HFF-Myc (cell line): Measurements from ENCODE around the gene YBEY.

Experiments
- DNase-seq: peaks from one replicate; pipeline ENCODE4 v3.0.0-alpha.2; 2011; ENCODE audit warnings: low read depth; ENCODE audit errors: extremely low read depth
- H3K4me3 ChIP-seq: replicated peaks from 2 replicates; pipeline ENCODE4 v1.5.1; 2011; ENCODE audit warnings: low read depth, mild to moderate bottlenecking, control low read depth, low read length
- TF ChIP-seq, protein P1 (sequence below): IDR thresholded peaks from 2 replicates; pipeline ENCODE4 v1.5.1; 2012; ENCODE audit warnings: mild to moderate bottlenecking, low read depth, low read length, control low read depth; ENCODE audit errors: missing control alignments

YBEY gene

DNA sequence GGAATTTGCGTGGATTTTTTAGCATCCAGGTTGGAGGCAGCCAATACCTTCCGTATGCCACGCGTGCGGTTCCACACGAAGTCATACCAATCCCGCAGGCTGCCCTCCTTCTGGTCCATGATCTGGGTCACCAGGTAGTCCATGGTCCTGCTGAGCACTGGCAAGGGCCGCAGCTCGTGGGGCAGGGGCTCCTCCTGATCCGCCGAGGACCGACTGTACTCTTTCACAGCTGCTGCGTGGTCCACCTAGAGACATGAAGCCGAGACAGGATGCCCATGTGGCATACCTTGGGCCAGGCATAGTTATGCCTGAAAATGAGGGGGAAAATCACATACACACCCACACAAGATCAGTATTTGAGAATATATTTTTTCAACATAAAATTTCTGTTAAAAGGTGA, 12.8 kb upstream of the YBEY start:
- H3K4me3 ChIP-seq: no peak overlapping the region
- TF ChIP-seq, protein P1, sequence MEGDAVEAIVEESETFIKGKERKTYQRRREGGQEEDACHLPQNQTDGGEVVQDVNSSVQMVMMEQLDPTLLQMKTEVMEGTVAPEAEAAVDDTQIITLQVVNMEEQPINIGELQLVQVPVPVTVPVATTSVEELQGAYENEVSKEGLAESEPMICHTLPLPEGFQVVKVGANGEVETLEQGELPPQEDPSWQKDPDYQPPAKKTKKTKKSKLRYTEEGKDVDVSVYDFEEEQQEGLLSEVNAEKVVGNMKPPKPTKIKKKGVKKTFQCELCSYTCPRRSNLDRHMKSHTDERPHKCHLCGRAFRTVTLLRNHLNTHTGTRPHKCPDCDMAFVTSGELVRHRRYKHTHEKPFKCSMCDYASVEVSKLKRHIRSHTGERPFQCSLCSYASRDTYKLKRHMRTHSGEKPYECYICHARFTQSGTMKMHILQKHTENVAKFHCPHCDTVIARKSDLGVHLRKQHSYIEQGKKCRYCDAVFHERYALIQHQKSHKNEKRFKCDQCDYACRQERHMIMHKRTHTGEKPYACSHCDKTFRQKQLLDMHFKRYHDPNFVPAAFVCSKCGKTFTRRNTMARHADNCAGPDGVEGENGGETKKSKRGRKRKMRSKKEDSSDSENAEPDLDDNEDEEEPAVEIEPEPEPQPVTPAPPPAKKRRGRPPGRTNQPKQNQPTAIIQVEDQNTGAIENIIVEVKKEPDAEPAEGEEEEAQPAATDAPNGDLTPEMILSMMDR: no peak
- no peak for DNase-seq

DNA sequence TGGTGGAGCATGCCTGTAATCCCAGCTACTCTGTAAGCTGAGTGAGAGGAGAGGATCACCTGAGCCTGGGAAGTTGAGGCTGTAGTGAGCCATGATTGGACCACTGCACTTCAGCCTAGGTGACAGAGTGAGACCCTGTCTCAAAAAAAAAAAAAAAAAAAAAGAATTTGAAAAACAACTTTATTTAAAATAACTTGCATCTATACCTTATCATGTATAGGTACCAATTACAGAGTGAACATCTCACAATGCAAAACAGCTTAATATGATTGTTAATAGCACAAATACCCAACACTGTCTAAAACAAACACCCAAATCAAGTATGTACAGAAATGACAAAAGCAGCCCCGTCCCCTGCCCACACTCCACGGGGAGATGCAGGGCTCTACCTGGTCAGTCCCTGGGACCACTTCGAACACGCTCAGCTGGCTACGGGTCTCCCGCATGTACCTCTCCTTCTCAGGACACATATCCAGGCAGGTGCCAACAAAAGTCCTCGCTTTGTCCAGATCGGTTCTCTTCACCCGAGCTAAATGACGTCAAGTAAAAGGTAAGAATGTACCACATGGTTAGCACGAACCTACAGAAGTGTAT, 11.2 kb upstream of the YBEY start:
- no peak for DNase-seq
- H3K4me3 ChIP-seq: no peak overlapping the region
- TF ChIP-seq, protein P1: no peak

DNA sequence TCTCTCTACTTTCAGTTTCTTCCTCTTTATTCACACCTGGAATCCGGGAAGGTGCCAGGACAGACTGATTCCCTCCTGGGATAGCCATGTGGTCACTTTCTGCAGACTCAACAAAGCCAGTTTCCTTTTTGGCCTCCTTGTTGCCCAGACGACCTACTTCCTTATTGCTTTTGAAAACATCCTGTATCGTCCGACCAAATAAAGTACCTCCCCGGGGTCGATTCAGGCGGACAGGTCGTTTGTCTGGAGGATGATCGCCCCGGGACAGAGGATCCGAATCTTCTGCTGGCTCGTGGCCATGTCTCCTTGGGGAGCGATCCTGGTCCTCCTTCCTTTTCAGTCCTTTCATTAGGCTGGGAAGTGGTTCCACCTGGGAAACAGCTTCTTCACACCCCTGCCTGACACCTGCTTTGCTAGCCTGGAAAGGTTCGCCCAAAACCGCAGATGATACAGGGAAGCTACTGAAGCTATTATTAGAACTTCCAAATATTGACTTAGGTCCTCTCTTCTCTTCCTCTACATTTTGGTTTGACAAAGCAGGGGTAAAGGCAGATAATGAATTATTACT, 2.0 kb upstream of the YBEY start:
- peak overlapping the region; percentile 67 for H3K4me3 ChIP-seq
- TF ChIP-seq, protein P1: no peak
- no peak for DNase-seq

DNA sequence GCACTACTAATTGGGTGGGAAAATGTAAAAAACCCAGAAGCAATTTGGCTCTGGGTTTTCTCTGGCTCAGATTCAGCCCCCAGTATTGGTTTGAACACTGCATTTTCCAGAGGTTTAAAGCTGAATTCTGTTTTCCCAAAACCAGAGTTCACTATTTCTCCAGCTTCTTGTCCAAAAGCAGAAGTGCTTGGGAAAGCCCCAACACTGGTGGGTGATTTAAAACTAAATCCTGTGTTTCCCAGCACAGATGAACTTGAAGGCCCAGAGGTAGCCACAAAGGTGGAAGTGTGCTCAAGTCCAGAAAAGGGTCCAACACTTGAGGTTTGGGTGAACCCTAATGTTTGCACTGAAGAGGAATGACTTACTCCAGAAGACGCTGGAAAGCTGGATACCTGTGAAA, 1.4 kb upstream of the YBEY start:
- TF ChIP-seq, protein P1: no peak
- no peak for DNase-seq
- peak overlapping the region; percentile 67 for H3K4me3 ChIP-seq

- DNase-seq: no peak
- peak within 1 kb of the TSS; percentile 67 for H3K4me3 ChIP-seq
- TF ChIP-seq, protein P1: no peak
These were observed 908 bp upstream of the YBEY start, which contains the start of gene MCM3AP for GRCh38 chr21:46285206-46285661. MCM3AP (minus strand) TSS chr21:46285611; CDS start chr21:46285286, 325 bp downstream.

GRCh38 chr21:46286648-46287002, 483 bp downstream of the YBEY start:
- H3K4me3 ChIP-seq: peak overlapping the region; percentile 67
- no peak for DNase-seq
- TF ChIP-seq, protein P1: no peak
